Activated CD4-positive, alpha-beta T cell treated with anti-CD3 and anti-CD28 coated beads, Interleukin-2, Interleukin-6, amounts not matched to agents 100 ng/mL and 50 ng/mL, durations not matched to agents 16 hours and 8 hours (primary cell): ENCODE data around the gene PCDHGB3.
"Not testable (repeated sequence)": the region's sequence is repeated elsewhere in the genome, so short reads cannot be mapped to it uniquely, and the experiment has no call there.

ENCODE experiments used
- DNase-seq: peaks from one replicate; pipeline ENCODE4 v3.0.0-alpha.2; 2020

The PCDHGB3 gene

GRCh38 chr5:141359790-141360426, 10.1 kb upstream of the PCDHGB3 start, which contains the start of gene PCDHGB2:
Gene PCDHGB2, plus strand, starts transcription at chr5:141359994. Its CDS starts 142 bp downstream, at chr5:141360136.
- DNase-seq = peak; percentile 16

- DNase-seq = no peak
Measured at GRCh38 chr5:141360685-141361084, 9.4 kb upstream of the PCDHGB3 start.

- DNase-seq = no peak
Measured at GRCh38 chr5:141362719-141363118, 7.3 kb upstream of the PCDHGB3 start.

GRCh38 chr5:141363952-141364660, 5.9 kb upstream of the PCDHGB3 start, which contains the start of gene PCDHGA5:
Gene PCDHGA5, plus strand, starts transcription at chr5:141364162. Its CDS starts 169 bp downstream, at chr5:141364331.
- DNase-seq = no peak

GRCh38 chr5:141366016-141366896, 3.8 kb upstream of the PCDHGB3 start:
- no peak for DNase-seq

GRCh38 chr5:141371572-141372475, 1.8 kb downstream of the PCDHGB3 start:
- DNase-seq = no peak

- peak; percentile 6 for DNase-seq
Measured at GRCh38 chr5:141373673-141374317, 3.8 kb downstream of the PCDHGB3 start, which contains the start of gene PCDHGA6. Gene PCDHGA6, plus strand, starts transcription at chr5:141373891. Its CDS starts 193 bp downstream, at chr5:141374084.

GRCh38 chr5:141374627-141375026, 4.6 kb downstream of the PCDHGB3 start:
- DNase-seq = no peak

GRCh38 chr5:141375444-141376155, 5.6 kb downstream of the PCDHGB3 start:
- not testable (repeated sequence) for DNase-seq

GRCh38 chr5:141382469-141383294, 12.6 kb downstream of the PCDHGB3 start, which contains the start of gene PCDHGA7:
Gene PCDHGA7, plus strand, starts transcription at chr5:141382742. Its CDS starts 158 bp downstream, at chr5:141382900.
- DNase-seq = no peak

GRCh38 chr5:141383345-141383744, 13.3 kb downstream of the PCDHGB3 start:
- DNase-seq = no peak

GRCh38 chr5:141384471-141385267, 14.6 kb downstream of the PCDHGB3 start:
- no peak for DNase-seq

GRCh38 chr5:141387557-141388311, 17.7 kb downstream of the PCDHGB3 start, which contains the start of gene PCDHGB4:
Gene PCDHGB4, plus strand, starts transcription at chr5:141387698. Its CDS starts 187 bp downstream, at chr5:141387885.
- peak; percentile 39 for DNase-seq

GRCh38 chr5:141388661-141389060, 18.6 kb downstream of the PCDHGB3 start:
- no peak for DNase-seq

GRCh38 chr5:141389153-141390042, 19.4 kb downstream of the PCDHGB3 start:
- DNase-seq = no peak

- no peak for DNase-seq
Measured at GRCh38 chr5:141392429-141393198, 22.6 kb downstream of the PCDHGB3 start, which contains the start of gene PCDHGA8. Gene PCDHGA8, plus strand, starts transcription at chr5:141392633. Its CDS starts 181 bp downstream, at chr5:141392814.
